HG03066 (cell line): Measurements from ENCODE around the gene FOXO3.

Experiments
- ATAC-seq: cut with Tn5 transposase; IDR thresholded peaks from one replicate; pipeline ENCODE4 v1.9.1; 2021; ENCODE audit warnings: low read depth; ENCODE audit not compliant: unreplicated experiment

FOXO3 gene

GRCh38 chr6:108622641-108623298 lies 62.1 kb downstream of the FOXO3 start:
- ATAC-seq, result no peak

GRCh38 chr6:108623995-108624394 lies 63.3 kb downstream of the FOXO3 start:
- no peak for ATAC-seq

- ATAC-seq, result no peak
These were observed 64.9 kb downstream of the FOXO3 start for GRCh38 chr6:108625581-108625980.

- ATAC-seq, result no peak
These were observed 66.1 kb downstream of the FOXO3 start for GRCh38 chr6:108626777-108627176.

- ATAC-seq, result no peak
These were observed 67.2 kb downstream of the FOXO3 start for GRCh38 chr6:108627692-108628550.

- ATAC-seq, result no peak
These were observed 69.5 kb downstream of the FOXO3 start for GRCh38 chr6:108630050-108630714.

- ATAC-seq, result no peak
These were observed 71.7 kb downstream of the FOXO3 start for GRCh38 chr6:108632441-108632840.

GRCh38 chr6:108633436-108633835 lies 72.7 kb downstream of the FOXO3 start:
- ATAC-seq, result no peak

GRCh38 chr6:108635505-108636226 lies 74.9 kb downstream of the FOXO3 start:
- ATAC-seq, result no peak

GRCh38 chr6:108637963-108638362 lies 77.2 kb downstream of the FOXO3 start:
- ATAC-seq, result no peak

GRCh38 chr6:108638993-108639392 lies 78.3 kb downstream of the FOXO3 start:
- no peak for ATAC-seq

GRCh38 chr6:108640104-108640503 lies 79.4 kb downstream of the FOXO3 start:
- ATAC-seq, result no peak

GRCh38 chr6:108643184-108643583 lies 82.5 kb downstream of the FOXO3 start:
- ATAC-seq, result no peak

GRCh38 chr6:108644252-108644651 lies 83.5 kb downstream of the FOXO3 start:
- no peak for ATAC-seq

GRCh38 chr6:108648191-108648590 lies 87.5 kb downstream of the FOXO3 start:
- ATAC-seq, result no peak

- ATAC-seq, result no peak
These were observed 89.6 kb downstream of the FOXO3 start for GRCh38 chr6:108650325-108650724.

- ATAC-seq, result no peak
These were observed 90.1 kb downstream of the FOXO3 start for GRCh38 chr6:108650781-108651180.

GRCh38 chr6:108651340-108652227 lies 90.9 kb downstream of the FOXO3 start:
- ATAC-seq, result no peak

GRCh38 chr6:108652375-108652774 lies 91.7 kb downstream of the FOXO3 start:
- no peak for ATAC-seq

- ATAC-seq, result no peak
These were observed 93.2 kb downstream of the FOXO3 start for GRCh38 chr6:108653949-108654348.
